HCT116 (cell line): ENCODE results near the gene LRRIQ3. TPM values are rescaled to one million over a fixed set of nuclear protein-coding genes. Genes with fewer than 3 reads are reported as not detected.

Experiments used
- ATAC-seq: fragments of 200-7000 bp; cut with Tn5 transposase; 2 replicates; pipeline ENCODE4 v1.9.1; 2020; ENCODE audit warnings: mild to moderate bottlenecking, moderate library complexity
- BruUV-seq: library from RNA; stranded (reverse); fragments of 400-500 nt; replicated peaks from 2 replicates; lab custom pipeline; 2021; lab: Mats Ljungman, UMichigan
- CTCF ChIA-PET: fragments of 300-600 bp; sonication (Branson Sonifier 250); formaldehyde crosslinking; loops from one replicate; lab custom pipeline; 2021; ENCODE audit warnings: antibody characterized with exemption; lab: Charles Lee
- POLR2A ChIA-PET: fragments of 300-600, 350-600 bp; sonication (Branson Sonifier 250); formaldehyde crosslinking; loops from one replicate; lab custom pipeline; 2021; ENCODE audit warnings: antibody characterized with exemption; lab: Charles Lee
- RAD21 ChIA-PET, 2 experiments: fragments of 300-600 bp; sonication (Branson Sonifier 250); formaldehyde crosslinking; loops; one replicate each; lab custom pipeline; 2023; ENCODE audit warnings: low total read pairs in 2 of 2; ENCODE audit not compliant: uncharacterized antibody in 2 of 2, unreplicated experiment in 2 of 2, low non-redundant PET in 1 of 2; lab: Charles Lee
- DNase-seq: peaks from one replicate; pipeline ENCODE4 v3.0.0-alpha.2; 2010; ENCODE audit warnings: low read depth, low spot score
- H2AFZ ChIP-seq: fragments of 200-600 bp; shearing (Covaris generic), sonication (generic); 2 replicates; pipeline ENCODE4 v1.6.1; 2017; ENCODE audit warnings: low read depth, mixed run types, mixed read lengths, antibody characterized with exemption, low read length; ENCODE audit not compliant: poor library complexity, severe bottlenecking
- H3K27ac ChIP-seq: 2 replicates; pipeline ENCODE4 v1.5.1; 2012; ENCODE audit warnings: low read depth, low read length
- H3K27me3 ChIP-seq: fragments of 200-600 bp; sonication (generic); 2 replicates; pipeline ENCODE4 v1.6.1; 2016; ENCODE audit warnings: mixed run types, low read length, mixed read lengths; ENCODE audit not compliant: insufficient read depth
- H3K36me3 ChIP-seq, 2 experiments: fragments of 200-500 bp in 1 of 2; fragments of 200-600 bp in 1 of 2; sonication (Bioruptor generic) in 1 of 2; sonication (generic) in 1 of 2; 2 replicates each; pipeline versions ENCODE4 v1.5.1 to v1.6.1; 2014 to 2016; ENCODE audit warnings: low read length in 2 of 2, inconsistent platforms in 1 of 2, mixed read lengths in 1 of 2, mixed run types in 1 of 2; ENCODE audit not compliant: insufficient read depth in 2 of 2, control insufficient read depth in 1 of 2
- H3K4me1 ChIP-seq, 2 experiments: fragments of 200-600 bp in 1 of 2; sonication (generic) in 1 of 2; 2 replicates each; pipeline versions ENCODE4 v1.5.1 to v1.6.1; 2012 to 2017; ENCODE audit warnings: low read length in 2 of 2, inconsistent platforms in 1 of 2, mild to moderate bottlenecking in 1 of 2, mixed read lengths in 1 of 2, mixed run types in 1 of 2, moderate library complexity in 1 of 2; ENCODE audit not compliant: insufficient read depth in 2 of 2, control insufficient read depth in 1 of 2
- H3K4me2 ChIP-seq: fragments of 200-600 bp; sonication (generic); 2 replicates; pipeline ENCODE4 v1.6.1; 2017; ENCODE audit warnings: mixed run types, low read length, mixed read lengths
- H3K4me3 ChIP-seq, 2 experiments: fragments of 200-600 bp in 1 of 2; sonication (generic) in 1 of 2; replicated peaks in 1 of 2; 2 replicates each; pipeline ENCODE4 v1.5.1; 2011 to 2016; ENCODE audit warnings: low read length in 2 of 2, control low read depth in 1 of 2, low read depth in 1 of 2, mild to moderate bottlenecking in 1 of 2, mixed read lengths in 1 of 2, mixed run types in 1 of 2
- H3K79me2 ChIP-seq: fragments of 200-600 bp; sonication (generic); 2 replicates; pipeline ENCODE4 v1.6.1; 2017; ENCODE audit warnings: mild to moderate bottlenecking, mixed run types, low read length, moderate library complexity, mixed read lengths; ENCODE audit not compliant: insufficient read depth
- H3K9ac ChIP-seq: fragments of 200-600 bp; sonication (generic); 2 replicates; pipeline ENCODE4 v1.6.1; 2016; ENCODE audit warnings: low read length, mixed read lengths
- H3K9me2 ChIP-seq: fragments of 200-600 bp; sonication (generic), shearing (Covaris generic); 2 replicates; pipeline ENCODE4 v1.6.1; 2017; ENCODE audit warnings: mixed run types, mild to moderate bottlenecking, moderate library complexity; ENCODE audit not compliant: insufficient read depth
- H3K9me3 ChIP-seq, 2 experiments: fragments of 200-500 bp in 1 of 2; fragments of 200-600 bp in 1 of 2; sonication (Bioruptor generic) in 1 of 2; sonication (generic) in 1 of 2; 2 replicates each; pipeline ENCODE4 v1.6.1; 2014 to 2017; ENCODE audit warnings: low read length in 2 of 2, mixed read lengths in 2 of 2, inconsistent platforms in 1 of 2, low read depth in 1 of 2, mild to moderate bottlenecking in 1 of 2, mixed run types in 1 of 2, moderate library complexity in 1 of 2; ENCODE audit not compliant: control insufficient read depth in 1 of 2, insufficient read depth in 1 of 2
- H4K20me1 ChIP-seq: fragments of 200-600 bp; sonication (generic), shearing (Covaris generic); 2 replicates; pipeline ENCODE4 v1.6.1; 2017; ENCODE audit warnings: mixed run types, mild to moderate bottlenecking, moderate library complexity; ENCODE audit not compliant: insufficient read depth
- ATF3 ChIP-seq: IDR thresholded peaks from 2 replicates; pipeline ENCODE4 v1.6.1; 2012
- EGR1 ChIP-seq: IDR thresholded peaks from 2 replicates; pipeline ENCODE4 v1.6.1; 2012; ENCODE audit warnings: low read depth
- ELF1 ChIP-seq: IDR thresholded peaks from 2 replicates; pipeline ENCODE4 v1.6.1; 2012; ENCODE audit warnings: low read depth, borderline replicate concordance
- EZH2 ChIP-seq: fragments of 200-600 bp; sonication (generic); IDR thresholded peaks from 2 replicates; pipeline ENCODE4 v1.6.1; 2017; ENCODE audit warnings: antibody characterized with exemption, mixed run types
- EZH2phosphoT487 ChIP-seq: fragments of 200-600 bp; IDR thresholded peaks from 2 replicates; pipeline ENCODE4 v1.6.1; 2018; ENCODE audit warnings: antibody characterized with exemption, borderline replicate concordance
- MAX ChIP-seq: IDR thresholded peaks from 2 replicates; pipeline ENCODE4 v1.6.1; 2012
- REST ChIP-seq: IDR thresholded peaks from 2 replicates; pipeline ENCODE4 v1.6.1; 2012; ENCODE audit warnings: low read depth
- SIN3A ChIP-seq: IDR thresholded peaks from 2 replicates; pipeline ENCODE4 v1.6.1; 2012; ENCODE audit warnings: low read depth
- SP1 ChIP-seq: IDR thresholded peaks from 2 replicates; pipeline ENCODE4 v1.6.1; 2012; ENCODE audit warnings: low read depth
- SRF ChIP-seq: IDR thresholded peaks from 2 replicates; pipeline ENCODE4 v1.6.1; 2012; ENCODE audit warnings: low read depth
- YY1 ChIP-seq: IDR thresholded peaks from 2 replicates; pipeline ENCODE4 v1.6.1; 2011; ENCODE audit warnings: low read length, low read depth, moderate library complexity, mild to moderate bottlenecking; ENCODE audit not compliant: insufficient replicate concordance; ENCODE audit errors: extremely low read depth
- ZFX ChIP-seq: fragments of 450-650 bp; IDR thresholded peaks from 2 replicates; pipeline ENCODE4 v1.6.1; 2017
- intact Hi-C: fragments of 100-400 bp; cut with micrococcal nuclease; formaldehyde crosslinking; loops from 2 replicates; pipeline ENCODE4 v1.10.0; 2022
- total RNA-seq: library from RNA; stranded (reverse); gene quantifications from one replicate; pipeline ENCODE4 v1.2.1, GENCODE V29; 2021; ENCODE audit not compliant: unreplicated experiment

Gene LRRIQ3
- total RNA-seq, 1 experiment from 2014 or later: 1.1 TPM

GRCh38 chr1:74010206-74010605, 187.8 kb downstream of the LRRIQ3 start:
- Histone ChIP-seq H4K20me1 (no peaks in the 10 kb centered on the region), H3K27me3 (no peaks in the 10 kb centered on the region), H3K4me1 (no peaks in the 10 kb centered on the region), H3K4me3 (no peak overlapping the region), H3K27ac (no peak overlapping the region), H3K9ac (no peak overlapping the region), H3K4me2 (no peak overlapping the region), H3K36me3 (no peaks in the 10 kb centered on the region), H2AFZ (no peak overlapping the region), H3K9me2 (no peaks in the 10 kb centered on the region), H3K79me2 (no peaks in the 10 kb centered on the region), H3K9me3 (peaks cover 0 to 3% of the 10 kb centered on the region in 2 experiments; a peak in 1 of 4 replicates)
- POLR2A ChIA-PET: no interaction called here
- no TSS peak for BruUV-seq
- CTCF ChIA-PET: no interaction called here
- TF ChIP-seq EZH2 (no peak), ATF3 (no peak), EGR1 (no peak), REST (no peak), SRF (no peak)
- RAD21 ChIA-PET: no interaction called here
- intact Hi-C loops: no loop called here
- DNase-seq (no peak), ATAC-seq (no peak)

- no TSS peak for BruUV-seq
- no peaks in the 10 kb centered on the region for H3K79me2 ChIP-seq
- ATAC-seq (no peak), DNase-seq (no peak)
- H2AFZ ChIP-seq: no peak overlapping the region
- no peaks in the 10 kb centered on the region for H3K27me3 ChIP-seq
- H4K20me1 ChIP-seq: no peaks in the 10 kb centered on the region
- ChIA-PET RAD21 (no interaction called here), CTCF (no interaction called here), POLR2A (no interaction called here)
- no peak overlapping the region for H3K4me3 ChIP-seq
- no peaks in the 10 kb centered on the region for H3K4me1 ChIP-seq
- H3K4me2 ChIP-seq: no peak overlapping the region
- H3K36me3 ChIP-seq: no peaks in the 10 kb centered on the region
- no peaks in the 10 kb centered on the region for H3K9me2 ChIP-seq
- intact Hi-C loops: no loop called here
- H3K9me3 ChIP-seq: 0 out of 4 replicates have a peak, but pooled peaks cover 0 to 3% of the 10 kb centered on the region in 2 experiments
- H3K27ac ChIP-seq: no peak overlapping the region
- H3K9ac ChIP-seq: no peak overlapping the region
- TF ChIP-seq MAX (no peak), REST (no peak), SIN3A (no peak), SP1 (no peak), ZFX (no peak), YY1 (no peak), ELF1 (no peak), EZH2phosphoT487 (no peak)
These were observed 192.4 kb downstream of the LRRIQ3 start for GRCh38 chr1:74005533-74005932.
